ENCODE measurements around the gene NANP.
"Not testable (repeated sequence)": the region's sequence is repeated elsewhere in the genome, so short reads cannot be mapped to it uniquely, and the experiment has no call there.

The NANP gene, protein sequence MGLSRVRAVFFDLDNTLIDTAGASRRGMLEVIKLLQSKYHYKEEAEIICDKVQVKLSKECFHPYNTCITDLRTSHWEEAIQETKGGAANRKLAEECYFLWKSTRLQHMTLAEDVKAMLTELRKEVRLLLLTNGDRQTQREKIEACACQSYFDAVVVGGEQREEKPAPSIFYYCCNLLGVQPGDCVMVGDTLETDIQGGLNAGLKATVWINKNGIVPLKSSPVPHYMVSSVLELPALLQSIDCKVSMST

DNA sequence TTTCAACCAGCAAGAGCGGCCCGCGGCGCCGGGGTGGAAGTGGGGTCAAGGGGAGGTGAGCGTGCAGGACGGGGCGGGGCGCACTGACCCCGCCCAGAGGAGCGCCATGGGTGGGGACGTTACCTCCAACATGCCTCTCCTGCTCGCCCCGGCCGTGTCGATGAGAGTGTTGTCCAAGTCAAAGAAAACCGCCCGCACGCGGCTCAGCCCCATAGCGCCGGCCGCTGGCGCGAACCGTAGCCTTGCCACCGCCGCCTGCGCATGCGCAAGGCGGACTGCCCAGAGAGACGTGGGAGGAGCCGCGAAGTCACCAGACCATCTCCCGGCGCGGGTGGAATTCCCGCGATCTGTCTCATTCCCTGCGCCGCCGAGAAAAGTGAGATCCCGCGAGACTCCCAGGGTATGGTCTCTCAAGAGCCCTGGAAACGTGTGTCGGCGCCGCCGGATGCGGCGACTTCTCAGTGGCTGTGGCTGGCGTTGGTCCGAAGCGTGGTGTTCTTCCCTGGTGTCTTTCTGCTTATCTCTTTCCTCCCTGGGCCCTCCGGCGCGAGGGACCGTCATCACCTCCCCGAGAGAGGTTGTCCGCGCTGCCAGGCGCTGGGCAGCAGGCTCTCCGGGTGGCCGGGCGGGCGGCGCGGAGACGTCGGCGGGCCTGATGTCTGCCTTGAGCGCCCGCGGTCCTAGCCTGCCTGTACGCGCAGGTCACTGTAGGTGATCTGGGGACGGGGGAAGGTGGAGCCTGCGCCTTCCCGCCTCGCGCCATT lies at the start of gene NANP:
NANP (minus strand) TSS at position 279 of the 764 bp plus-strand sequence; CDS start at position 213, 66 bp downstream.
- in situ Hi-C loops (cut with MboI; ENCODE audit: low sequenced_read_pairs): no loop called here

DNA sequence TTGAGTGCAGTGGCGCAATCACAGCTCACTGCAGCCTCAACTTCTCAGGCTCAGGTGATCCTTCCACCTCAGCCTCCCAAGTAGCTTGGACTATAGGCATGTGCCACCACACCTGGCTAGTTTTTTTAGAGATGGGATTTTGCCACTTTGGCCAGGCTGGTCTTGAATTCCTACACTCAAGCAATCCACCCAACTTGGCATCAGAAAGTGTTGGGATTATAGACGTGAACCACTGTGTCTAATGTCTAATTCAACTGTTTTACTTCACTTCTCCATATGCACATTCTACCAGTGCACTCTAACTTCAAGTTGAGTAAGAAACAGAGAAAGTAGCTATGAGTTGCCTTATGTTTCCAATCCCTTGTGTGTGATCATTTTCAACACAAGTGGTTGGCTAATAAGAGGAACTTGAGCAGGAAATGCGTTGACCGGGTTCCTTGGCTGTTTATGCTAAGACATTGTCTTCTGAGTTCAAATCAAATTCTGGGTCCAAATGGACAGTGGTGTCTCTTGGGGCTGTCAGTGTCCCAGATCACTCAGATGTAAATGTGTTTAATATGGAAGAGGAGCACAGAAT lies 48.9 kb upstream of the NANP start:
- in situ Hi-C loops (cut with MboI; ENCODE audit: low sequenced_read_pairs): no loop called here

DNA sequence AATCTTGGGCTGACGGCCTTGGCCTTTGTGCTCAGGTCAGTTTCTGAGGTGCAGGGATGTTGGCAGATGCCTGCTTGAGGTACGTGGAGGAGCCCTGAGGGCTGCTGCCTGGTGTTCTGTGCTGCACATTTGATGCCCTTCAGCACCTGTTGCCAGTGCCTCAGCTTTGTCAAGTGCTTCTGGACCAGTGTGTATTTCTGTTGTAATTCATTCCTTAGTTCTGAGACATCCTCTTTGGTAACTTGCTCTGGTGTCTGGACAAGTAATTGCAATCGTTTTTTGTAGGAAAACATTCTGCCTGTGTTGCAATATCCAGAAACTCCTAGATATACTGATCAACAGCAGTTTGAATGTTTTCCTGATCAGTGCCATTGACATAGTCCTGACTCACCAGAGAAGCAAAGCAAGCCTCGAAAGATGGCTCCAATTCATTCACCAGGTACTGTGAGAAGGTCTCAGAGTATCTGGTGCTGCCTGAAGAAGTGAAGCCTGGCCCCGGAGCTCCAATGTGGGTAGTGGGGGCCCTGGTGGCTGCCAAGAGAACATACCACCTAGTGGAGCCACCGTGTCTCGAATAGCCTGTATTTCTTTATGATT lies 46.1 kb upstream of the NANP start:
- in situ Hi-C loops (cut with MboI; ENCODE audit: low sequenced_read_pairs): no loop called here

DNA sequence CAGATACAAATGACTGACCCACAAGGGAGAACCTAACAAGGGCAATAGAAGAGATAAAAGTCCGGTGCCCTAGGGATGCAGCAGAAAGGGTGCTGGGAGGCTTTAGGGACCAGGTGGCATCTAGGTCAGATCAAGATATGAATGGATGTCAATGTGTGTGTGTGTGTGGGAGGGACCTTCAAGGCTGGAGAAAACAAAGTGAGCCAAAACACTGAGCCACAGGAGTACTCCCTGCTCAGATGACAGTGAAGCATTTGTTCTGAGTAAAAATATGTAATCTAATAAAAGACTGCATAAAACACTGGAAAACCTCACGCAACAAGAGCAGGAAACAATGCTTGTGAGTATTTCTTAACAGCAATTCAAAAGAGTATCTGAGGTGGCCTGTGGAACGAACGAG lies 44.6 kb upstream of the NANP start:
- in situ Hi-C loops (cut with MboI; ENCODE audit: low sequenced_read_pairs): no loop called here

DNA sequence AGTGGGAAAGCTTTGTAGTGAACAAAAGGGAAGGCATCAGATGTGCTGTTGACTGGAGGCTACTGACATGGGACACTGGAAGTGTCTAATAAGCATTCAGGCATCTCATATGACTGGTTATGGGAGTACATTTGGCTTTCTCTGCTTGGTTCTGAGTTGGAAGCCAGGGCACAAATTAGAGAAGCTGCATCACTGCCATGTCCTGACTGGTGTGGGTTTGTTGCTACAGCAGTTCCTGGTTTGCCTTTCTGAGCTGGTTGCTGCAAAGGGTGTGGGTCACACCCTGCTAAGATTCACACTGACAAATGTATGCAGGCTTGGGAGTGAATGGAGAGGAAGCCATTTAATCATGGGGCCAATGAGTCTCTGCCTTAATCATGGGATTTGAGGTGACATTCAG lies 36.2 kb upstream of the NANP start:
- in situ Hi-C loops (cut with MboI; ENCODE audit: low sequenced_read_pairs): no loop called here

DNA sequence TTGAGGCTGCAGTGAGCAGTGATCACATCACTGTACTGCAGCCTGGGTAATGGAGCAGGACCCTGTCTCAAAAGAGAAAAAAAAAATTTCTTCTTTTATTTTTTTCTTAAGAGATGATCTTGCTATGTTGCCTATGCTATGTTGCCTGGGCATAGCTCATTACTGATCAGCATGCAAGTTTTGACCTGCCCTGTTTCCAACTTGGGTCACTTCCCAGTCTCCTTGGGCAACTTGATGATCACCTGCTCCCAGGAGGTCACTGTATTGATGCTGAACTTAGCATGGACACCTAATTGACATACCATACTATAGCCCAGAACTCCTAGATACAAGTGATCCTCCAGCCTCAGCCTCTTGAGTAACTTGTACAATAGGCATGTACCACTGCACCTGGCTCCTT lies 30.7 kb upstream of the NANP start:
- in situ Hi-C loops (cut with MboI; ENCODE audit: low sequenced_read_pairs): no loop called here

DNA sequence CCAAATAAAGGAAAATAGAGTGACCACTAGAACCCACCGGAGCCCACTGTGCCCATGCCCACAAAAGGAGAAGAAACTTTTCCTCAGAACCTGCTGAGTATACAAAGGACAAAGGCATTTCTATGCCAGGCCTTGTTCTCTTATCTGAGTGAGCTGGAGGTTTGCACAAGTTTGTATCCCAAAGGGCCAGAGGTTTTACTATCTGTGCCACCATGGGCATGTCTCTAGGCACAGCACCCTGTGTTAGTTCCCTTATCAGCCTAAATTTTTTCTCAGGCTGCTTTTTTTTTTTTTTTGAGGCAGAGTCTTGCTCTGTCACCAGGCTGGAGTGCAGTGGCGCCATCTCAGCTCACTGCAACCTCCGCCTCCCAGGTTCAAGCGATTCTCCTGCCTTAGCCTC lies 29.1 kb upstream of the NANP start:
- in situ Hi-C loops (cut with MboI; ENCODE audit: low sequenced_read_pairs): not testable (repeated sequence)

DNA sequence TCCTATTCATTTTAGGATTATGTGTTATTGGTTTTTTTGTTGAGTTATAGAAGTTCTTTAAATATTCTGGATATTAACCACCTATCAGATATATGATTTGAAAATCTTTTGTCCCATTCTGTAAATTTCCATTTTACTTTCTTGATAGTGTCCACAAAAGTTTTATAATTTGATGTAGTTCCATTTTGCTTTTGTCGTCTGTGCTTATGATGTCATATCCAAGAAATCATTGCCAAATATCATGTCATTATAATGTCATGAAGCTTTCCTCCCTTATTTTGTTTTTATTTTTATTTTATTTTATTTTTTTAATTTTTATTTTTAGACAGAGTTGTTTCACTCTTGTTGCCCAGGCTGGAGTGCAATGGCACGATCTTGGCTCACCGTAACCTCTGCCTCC lies 21.0 kb upstream of the NANP start:
- in situ Hi-C loops (cut with MboI; ENCODE audit: low sequenced_read_pairs): no loop called here

DNA sequence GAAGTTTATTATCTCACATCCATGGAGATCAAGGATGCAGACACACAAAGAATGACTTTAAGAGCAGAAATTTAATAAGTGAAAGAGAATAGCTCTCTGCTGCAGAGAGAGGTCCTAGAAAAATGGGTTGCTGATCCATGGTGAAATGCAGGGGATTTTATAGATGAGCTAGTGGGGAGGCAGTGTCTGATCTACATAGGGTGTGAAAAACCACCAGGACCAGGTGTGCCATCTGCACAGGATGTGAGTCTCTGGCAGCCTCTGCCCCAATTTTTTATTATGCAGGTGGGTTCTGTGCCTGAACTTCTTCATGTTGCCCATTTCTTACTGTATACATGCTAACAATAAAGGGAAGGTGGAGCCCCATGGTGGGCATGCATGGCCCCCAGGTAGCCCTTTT lies 19.9 kb upstream of the NANP start:
- in situ Hi-C loops (cut with MboI; ENCODE audit: low sequenced_read_pairs): no loop called here

DNA sequence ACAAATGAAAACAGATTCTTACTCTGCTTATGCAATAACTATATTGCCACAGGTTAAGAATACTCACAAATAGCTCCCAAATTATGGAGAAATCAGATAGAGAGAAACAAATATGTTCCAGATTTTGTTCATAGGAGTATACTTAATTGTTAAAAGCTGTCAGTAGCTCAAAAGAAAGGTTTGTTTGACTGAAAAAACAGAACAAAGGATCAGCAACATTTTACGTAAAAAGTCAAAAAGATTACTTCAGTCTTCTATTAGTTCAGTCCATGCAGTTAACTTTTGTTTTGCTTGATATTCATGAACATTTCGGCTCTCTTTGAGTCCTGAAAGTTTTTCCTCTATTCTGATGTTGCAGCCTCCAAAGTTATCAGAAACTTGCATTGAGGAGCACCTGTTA lies 13.4 kb upstream of the NANP start:
- in situ Hi-C loops (cut with MboI; ENCODE audit: low sequenced_read_pairs): no loop called here

DNA sequence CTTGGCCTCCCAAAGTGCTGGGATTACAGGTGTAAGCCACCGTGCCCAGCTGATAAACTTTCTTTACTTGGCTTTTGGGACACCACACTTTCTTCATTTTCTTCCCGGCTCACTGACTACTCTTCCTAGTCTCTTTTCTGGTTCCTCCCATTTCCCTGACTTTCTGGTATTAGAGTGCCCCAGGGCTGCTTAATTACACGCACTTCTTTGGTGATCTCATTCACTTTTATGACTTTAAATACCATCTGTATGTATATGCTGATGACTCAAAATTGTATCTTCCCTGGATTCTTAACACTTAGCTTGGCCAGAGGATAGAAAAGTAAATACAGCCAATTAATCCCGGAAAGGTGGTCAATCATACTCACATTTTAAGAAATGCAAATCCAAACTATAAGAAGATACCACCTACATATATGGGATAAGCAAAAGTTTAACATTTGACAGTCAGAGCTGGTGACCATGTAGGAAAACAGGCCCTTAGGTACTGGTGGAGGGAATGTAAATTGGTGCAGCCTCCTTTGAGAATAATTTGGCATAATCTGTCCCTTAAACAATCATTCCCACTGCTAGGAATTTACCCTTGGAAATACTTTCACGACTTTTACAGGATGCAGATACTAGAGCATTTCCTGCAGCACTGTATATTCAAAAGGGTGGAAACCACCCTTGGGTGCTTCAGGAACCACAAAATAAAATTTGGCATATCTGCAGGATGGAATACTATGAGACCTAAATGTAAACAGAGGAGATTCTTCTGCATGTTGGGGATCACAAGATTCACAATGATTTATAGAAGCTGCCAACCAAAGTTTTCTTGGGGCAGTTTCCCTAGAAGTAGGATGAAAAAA lies 9.4 kb upstream of the NANP start:
- in situ Hi-C loops (cut with MboI; ENCODE audit: low sequenced_read_pairs): no loop called here

DNA sequence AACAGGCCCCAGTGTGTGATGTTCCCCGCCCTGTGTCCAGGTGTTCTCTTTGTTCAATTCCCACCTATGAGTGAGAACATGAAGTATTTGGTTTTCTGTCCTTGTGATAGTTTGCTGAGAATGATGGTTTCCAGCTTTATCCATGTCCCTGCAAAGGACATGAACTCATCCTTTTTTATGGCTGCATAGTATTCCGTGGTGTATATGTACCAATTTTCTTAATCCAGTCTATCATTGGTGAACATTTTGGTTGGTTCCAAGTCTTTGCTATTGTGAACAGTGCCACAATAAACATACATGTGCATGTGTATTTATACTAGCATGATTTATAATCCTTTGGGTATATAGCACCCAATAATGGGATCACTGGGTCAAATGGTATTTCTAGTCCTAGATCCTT lies 6.8 kb upstream of the NANP start:
- in situ Hi-C loops (cut with MboI; ENCODE audit: low sequenced_read_pairs): not testable (repeated sequence)

DNA sequence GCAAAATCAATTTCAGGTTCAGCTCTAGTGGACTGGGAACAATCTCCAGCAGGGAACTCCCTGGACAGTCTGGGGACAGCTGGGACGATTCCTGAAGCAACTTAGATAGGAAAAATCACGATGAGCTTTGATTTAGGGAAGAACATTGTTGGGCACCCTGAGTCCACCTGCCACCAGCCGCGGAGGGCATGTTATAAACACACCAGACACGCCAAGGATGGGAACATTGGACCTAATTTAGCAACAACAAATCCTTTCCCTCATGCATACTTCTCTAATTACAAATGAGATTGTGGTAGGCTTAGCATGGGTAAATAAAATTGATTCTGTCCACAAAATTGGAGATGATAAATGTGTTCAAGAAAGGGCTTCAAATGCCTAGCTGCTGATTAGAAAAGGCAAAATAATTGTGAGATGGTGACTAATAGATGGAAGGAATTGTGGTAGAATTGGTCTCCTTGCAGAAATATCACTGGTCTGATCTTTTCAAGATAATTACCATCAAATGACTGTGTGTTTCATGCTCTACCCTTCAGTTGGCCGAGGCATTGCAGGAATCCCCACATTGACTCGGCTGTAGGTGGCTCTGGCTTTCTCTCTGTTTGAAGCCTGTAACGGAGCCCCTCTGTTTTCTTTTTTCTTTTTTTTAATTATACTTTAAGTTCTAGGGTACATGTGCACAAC lies 6.1 kb upstream of the NANP start:
- in situ Hi-C loops (cut with MboI; ENCODE audit: low sequenced_read_pairs): no loop called here

DNA sequence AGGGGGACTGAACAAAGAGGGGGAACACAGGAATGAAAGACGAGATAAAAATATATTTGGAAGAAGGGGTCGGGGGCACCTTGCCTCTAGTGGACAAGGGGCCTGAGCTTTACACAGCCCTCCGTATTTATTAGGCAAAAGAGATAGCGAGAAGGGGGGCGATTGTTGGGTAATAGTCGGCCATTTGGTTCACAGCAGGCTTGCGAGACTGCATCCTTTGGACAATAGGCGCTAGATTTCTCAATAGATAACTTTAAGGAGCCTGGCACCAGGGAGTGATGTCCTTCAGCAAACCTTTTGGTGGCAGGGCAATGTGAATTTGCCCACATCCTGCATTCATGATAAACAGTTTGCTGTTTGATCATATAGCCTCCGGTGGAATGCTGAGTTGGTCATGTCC lies 3.0 kb upstream of the NANP start:
- in situ Hi-C loops (cut with MboI; ENCODE audit: low sequenced_read_pairs): no loop called here

DNA sequence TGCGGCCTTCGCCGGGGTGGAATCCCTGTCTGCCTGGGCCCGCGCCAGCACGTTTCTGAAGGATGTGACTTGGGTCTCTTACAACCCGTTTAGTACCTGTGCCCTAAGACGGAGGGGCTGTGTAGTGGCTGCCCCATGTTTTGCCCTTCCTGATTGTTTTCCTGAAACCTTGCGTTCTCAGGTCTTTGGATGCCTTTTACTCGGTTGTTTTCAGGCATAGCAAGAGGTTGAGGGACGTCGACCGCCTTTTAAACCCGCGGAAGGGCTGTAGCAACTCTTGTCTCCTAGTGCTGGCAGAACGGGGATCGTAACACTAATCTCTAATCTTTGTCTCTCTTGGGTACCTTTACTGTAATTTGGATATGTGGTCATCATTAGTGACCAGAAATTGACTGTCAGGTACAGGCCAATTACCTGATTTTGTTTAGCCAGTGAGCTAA lies 706 bp upstream of the NANP start:
- in situ Hi-C loops (cut with MboI; ENCODE audit: low sequenced_read_pairs): no loop called here

DNA sequence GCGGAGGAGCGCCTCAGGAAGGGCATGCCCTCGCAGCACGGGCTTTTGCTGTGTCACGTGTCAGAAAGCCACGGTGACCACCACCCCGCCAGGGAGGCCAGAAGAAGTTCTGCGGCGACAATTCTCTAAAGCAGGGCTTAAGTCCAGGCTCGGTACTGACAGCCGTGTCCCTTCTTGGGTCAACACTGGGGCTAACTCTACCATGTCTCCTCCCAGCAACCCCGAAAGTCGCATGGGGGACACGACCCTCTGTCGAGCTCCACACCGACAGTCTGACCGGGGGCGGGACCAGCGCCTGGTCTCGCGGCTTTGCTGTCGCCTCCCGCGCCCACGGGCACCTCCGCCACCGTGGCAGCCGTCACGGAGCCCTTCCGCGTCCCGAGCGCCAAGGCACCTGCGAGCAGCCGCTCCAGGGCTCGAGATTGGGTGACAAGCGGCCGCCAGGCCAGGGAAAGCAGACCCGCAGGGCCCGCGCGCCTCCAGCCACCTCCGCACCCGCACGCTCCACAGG lies 534 bp downstream of the NANP start:
- in situ Hi-C loops (cut with MboI; ENCODE audit: low sequenced_read_pairs): no loop called here

DNA sequence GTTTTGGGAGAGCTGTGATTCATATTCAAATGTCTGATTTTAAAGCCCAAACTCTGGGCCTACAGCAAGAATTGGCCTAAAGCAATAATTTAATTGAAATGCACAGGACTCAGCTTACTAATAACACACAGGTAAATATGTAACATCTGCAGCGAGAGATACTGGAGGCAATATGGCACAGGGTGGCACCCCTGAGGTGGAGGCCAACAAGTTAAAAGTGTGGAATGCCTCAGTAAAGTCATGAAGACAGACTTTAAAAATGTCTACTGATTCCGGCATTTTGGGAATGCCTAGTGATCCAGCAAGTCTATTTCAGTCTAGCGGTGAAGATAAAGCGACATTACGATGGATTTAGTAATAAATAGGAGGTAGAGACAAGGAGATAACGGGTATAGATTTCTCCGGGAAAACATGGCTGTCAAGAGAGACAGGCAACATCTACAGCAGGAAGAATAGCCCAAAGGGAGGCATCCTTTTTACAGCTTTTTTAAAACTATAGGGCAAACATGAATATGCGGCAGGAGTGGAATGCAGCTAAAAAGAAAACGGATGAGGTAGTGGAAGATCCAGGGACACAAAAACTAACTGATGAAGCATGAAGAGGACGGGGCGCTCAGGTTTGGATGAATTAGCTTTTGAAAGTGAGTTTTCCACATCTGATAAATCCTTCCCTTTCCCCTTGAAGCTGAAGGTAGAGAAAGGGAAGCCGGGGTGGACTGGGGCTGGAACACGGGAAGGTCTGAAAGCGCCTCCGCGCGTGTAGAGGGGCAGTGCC lies 1.2 kb downstream of the NANP start:
- in situ Hi-C loops (cut with MboI; ENCODE audit: low sequenced_read_pairs): no loop called here

DNA sequence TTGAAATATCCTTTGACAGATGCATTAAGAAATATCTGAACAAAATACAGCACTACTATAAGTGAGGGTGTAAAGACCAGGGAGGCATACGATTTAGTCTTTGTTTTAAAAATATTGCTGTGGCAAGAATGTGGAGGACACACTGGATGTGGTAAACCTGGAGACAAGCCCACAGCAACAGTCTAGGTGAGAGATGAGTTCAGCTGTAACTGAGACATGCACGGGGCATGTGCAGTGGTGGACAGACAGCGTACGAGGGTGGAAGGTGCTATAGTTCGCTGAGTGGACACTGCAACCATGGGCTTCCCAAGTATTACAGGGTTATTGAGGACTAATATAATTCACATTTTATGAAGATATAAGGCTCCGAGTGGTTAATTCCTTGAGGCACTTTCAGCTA lies 1.8 kb downstream of the NANP start:
- in situ Hi-C loops (cut with MboI; ENCODE audit: low sequenced_read_pairs): no loop called here

DNA sequence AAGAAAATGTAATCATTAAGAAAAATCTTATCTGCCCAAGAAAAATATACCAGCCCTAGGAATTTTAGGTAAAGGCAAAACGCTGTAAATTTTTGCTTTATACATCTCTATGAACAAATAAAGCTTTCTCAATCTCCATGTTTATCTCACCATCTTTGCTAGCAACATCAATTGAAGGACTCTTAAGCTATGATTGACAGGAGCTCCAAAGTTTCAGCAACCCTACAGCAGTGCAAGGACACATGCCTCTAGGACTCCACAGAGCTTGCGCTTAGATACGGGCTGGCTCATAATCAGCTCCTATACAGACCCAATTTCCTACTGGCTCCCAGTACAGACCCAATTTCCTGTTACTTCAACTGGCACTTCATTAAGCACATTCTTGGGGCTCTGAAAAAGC lies 4.3 kb downstream of the NANP start:
- in situ Hi-C loops (cut with MboI; ENCODE audit: low sequenced_read_pairs): no loop called here
